Smooth muscle cell (in vitro differentiated cells): ENCODE results near the gene SHQ1. TPM values are rescaled to one million over a fixed set of nuclear protein-coding genes. Genes with fewer than 3 reads are reported as not detected.
A peak's percentile ranks its signal among the peaks of the same experiment; 100 is the strongest.

Source experiments
- DNase-seq: peaks from one replicate; lab custom pipeline; 2025; ENCODE audit not compliant: unreplicated experiment; lab: John Stamatoyannopoulos, UW
- H2AFZ ChIP-seq: fragments of 200-600 bp; sonication (generic); 2 replicates; pipeline ENCODE4 v1.6.0; 2016; ENCODE audit warnings: antibody characterized with exemption, low read depth, mild to moderate bottlenecking
- H3F3A ChIP-seq: fragments of 200-600 bp; sonication (generic); 2 replicates; pipeline ENCODE4 v1.6.0; 2017; ENCODE audit warnings: antibody characterized with exemption, low read depth
- H3K27ac ChIP-seq: fragments of 200-600 bp; sonication (generic); 2 replicates; pipeline ENCODE4 v1.5.1; 2016; ENCODE audit warnings: low read depth, mild to moderate bottlenecking
- H3K27me3 ChIP-seq: fragments of 200-600 bp; sonication (generic); 2 replicates; pipeline ENCODE4 v1.6.1; 2016; ENCODE audit warnings: low read depth, mild to moderate bottlenecking
- H3K36me3 ChIP-seq: fragments of 200-600 bp; sonication (generic); 2 replicates; pipeline ENCODE4 v1.5.1; 2016; ENCODE audit warnings: low read depth
- H3K4me1 ChIP-seq: fragments of 200-600 bp; sonication (generic); 2 replicates; pipeline ENCODE4 v1.5.1; 2016; ENCODE audit warnings: low read depth
- H3K4me2 ChIP-seq: fragments of 200-600 bp; sonication (generic); 2 replicates; pipeline ENCODE4 v1.6.0; 2016; ENCODE audit warnings: mild to moderate bottlenecking
- H3K4me3 ChIP-seq: fragments of 200-600 bp; sonication (generic); 2 replicates; pipeline ENCODE4 v1.5.1; 2016; ENCODE audit warnings: mild to moderate bottlenecking
- H3K79me2 ChIP-seq: fragments of 200-600 bp; sonication (generic); 2 replicates; pipeline ENCODE4 v1.6.0; 2016; ENCODE audit warnings: low read depth, mild to moderate bottlenecking
- H3K9ac ChIP-seq: fragments of 200-600 bp; sonication (generic); 2 replicates; pipeline ENCODE4 v1.6.0; 2016; ENCODE audit warnings: low read depth
- H3K9me3 ChIP-seq: fragments of 200-600 bp; sonication (generic); replicated peaks from 2 replicates; pipeline ENCODE4 v1.5.1; 2016; ENCODE audit warnings: low read depth
- H4K20me1 ChIP-seq: fragments of 200-600 bp; sonication (generic); 2 replicates; pipeline ENCODE4 v1.6.0; 2016; ENCODE audit warnings: low read depth
- WGBS: methylation state at CpG from one replicate; pipeline ENCODE4 v1.1.7; 2016; ENCODE audit warnings: low lambda C conversion rate; 5-methylcytosine and 5-hydroxymethylcytosine counted together
- polyA plus RNA-seq: library from polyadenylated mRNA; unstranded; fragments of >200 nt; fragmentation: Nextera tagmentation; extraction: Ambion mirVana; gene quantifications from 2 replicates; pipeline ENCODE4 v1.2.1, GENCODE V29; 2016
- total RNA-seq: library from RNA; depleted of rRNA; stranded (reverse); fragments of >200 nt; gene quantifications from 2 replicates; pipeline ENCODE4 v1.2.3, GENCODE V29; 2014
- TF ChIP-seq, protein P1 (sequence below): fragments of 200-600 bp; sonication (generic); IDR thresholded peaks from 2 replicates; pipeline ENCODE4 v1.5.1; 2017; ENCODE audit warnings: borderline replicate concordance, mild to moderate bottlenecking, antibody characterized with exemption; ENCODE audit not compliant: insufficient read depth, poor library complexity, severe bottlenecking

The SHQ1 gene
- total and polyA plus RNA-seq, 2 experiments from 2014 or later, result 13.1 to 14.8 TPM

DNA sequence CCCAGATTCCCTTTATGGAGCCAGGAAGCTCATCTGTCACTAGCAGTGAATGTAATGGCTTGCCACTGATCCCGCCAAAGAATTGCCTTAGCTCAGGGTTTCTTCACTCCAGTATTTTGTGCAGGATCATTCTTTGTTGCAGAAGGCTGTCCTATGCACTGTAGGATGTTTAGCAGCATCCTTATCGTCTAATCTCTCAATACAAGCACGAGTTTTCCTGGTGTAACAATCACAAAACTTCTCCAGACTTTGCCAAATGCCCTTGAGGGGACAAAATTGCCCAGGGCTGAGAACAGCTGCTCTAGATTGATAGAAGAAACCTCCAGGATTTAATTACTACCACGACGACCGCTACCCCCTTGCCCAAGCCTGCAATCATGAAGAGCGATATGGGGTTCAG, 6.8 kb upstream of the SHQ1 start:
- Histone ChIP-seq H2AFZ (no peak overlapping the region), H3K9me3 (no peaks in the 10 kb centered on the region), H4K20me1 (no peaks in the 10 kb centered on the region), H3K4me3 (no peak overlapping the region), H3K36me3 (no peaks in the 10 kb centered on the region), H3K4me2 (no peak overlapping the region), H3K27ac (no peak overlapping the region), H3K79me2 (no peaks in the 10 kb centered on the region), H3K4me1 (no peaks in the 10 kb centered on the region), H3F3A (no peaks in the 10 kb centered on the region), H3K9ac (no peak overlapping the region), H3K27me3 (no peaks in the 10 kb centered on the region)
- TF ChIP-seq, protein P1, sequence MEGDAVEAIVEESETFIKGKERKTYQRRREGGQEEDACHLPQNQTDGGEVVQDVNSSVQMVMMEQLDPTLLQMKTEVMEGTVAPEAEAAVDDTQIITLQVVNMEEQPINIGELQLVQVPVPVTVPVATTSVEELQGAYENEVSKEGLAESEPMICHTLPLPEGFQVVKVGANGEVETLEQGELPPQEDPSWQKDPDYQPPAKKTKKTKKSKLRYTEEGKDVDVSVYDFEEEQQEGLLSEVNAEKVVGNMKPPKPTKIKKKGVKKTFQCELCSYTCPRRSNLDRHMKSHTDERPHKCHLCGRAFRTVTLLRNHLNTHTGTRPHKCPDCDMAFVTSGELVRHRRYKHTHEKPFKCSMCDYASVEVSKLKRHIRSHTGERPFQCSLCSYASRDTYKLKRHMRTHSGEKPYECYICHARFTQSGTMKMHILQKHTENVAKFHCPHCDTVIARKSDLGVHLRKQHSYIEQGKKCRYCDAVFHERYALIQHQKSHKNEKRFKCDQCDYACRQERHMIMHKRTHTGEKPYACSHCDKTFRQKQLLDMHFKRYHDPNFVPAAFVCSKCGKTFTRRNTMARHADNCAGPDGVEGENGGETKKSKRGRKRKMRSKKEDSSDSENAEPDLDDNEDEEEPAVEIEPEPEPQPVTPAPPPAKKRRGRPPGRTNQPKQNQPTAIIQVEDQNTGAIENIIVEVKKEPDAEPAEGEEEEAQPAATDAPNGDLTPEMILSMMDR, result no peak
- no peak for DNase-seq
- WGBS, result 89% methylated on average over 7 of the region's 7 CpGs

DNA sequence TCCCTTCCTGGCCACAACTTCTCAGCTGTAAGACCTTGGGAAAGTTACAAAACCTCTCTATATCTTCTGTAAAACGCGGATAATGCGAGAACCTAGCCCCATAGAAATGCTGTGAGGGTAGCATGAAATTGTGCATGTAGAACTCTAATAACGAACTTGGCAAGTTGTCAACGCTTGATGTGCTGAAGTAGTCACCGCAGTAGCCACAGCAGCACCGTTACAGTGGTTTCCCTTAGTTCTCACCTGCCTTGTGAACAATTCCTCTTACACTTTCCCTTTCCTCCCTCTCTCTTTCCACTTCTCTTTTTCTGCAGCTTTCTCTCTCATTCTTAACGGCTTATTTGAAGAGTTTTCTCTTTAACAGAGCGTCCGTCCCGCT, 447 bp upstream of the SHQ1 start:
- Histone ChIP-seq H3K79me2 (peaks cover 23% of the 10 kb centered on the region), H4K20me1 (peaks cover 18% of the 10 kb centered on the region), H3K4me1 (no peaks in the 10 kb centered on the region), H3K9ac (no peak overlapping the region), H3K27ac (no peak overlapping the region), H3K36me3 (no peaks in the 10 kb centered on the region), H2AFZ (peak overlapping the region; percentile 100), H3K9me3 (no peaks in the 10 kb centered on the region), H3F3A (peaks cover 4% of the 10 kb centered on the region), H3K4me2 (peak overlapping the region; percentile 94), H3K4me3 (peak overlapping the region; percentile 93), H3K27me3 (no peaks in the 10 kb centered on the region)
- 5% methylated on average over 11 of the region's 11 CpGs for WGBS
- DNase-seq, result no peak
- TF ChIP-seq, protein P1, result no peak

DNA sequence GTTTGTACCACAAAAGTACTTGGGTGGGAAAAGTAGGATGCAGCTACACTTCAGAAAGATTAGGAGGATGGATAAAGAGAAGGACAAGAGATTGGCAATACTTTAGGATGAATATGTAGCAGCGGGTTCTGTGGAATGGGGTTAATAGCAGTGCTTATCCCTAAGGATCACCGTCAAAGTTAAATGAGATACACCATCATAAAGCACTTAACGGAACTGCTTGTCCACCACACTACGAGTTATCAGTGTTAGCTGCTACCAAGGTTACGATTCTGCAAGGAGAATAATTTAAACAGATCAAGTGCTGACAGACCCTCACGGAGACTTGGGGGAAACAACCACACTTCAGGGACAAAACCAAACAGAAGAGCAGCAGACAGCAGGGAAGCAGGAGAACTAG, 963 bp downstream of the SHQ1 start:
- Histone ChIP-seq H3K79me2 (peaks cover 23% of the 10 kb centered on the region), H3K4me1 (no peaks in the 10 kb centered on the region), H3K4me3 (peak overlapping the region; percentile 93), H3F3A (peaks cover 4% of the 10 kb centered on the region), H3K27ac (peak overlapping the region; percentile 61), H3K9ac (peak overlapping the region; percentile 63), H3K4me2 (peak overlapping the region; percentile 94), H2AFZ (peak overlapping the region; percentile 100), H4K20me1 (peaks cover 19% of the 10 kb centered on the region), H3K27me3 (no peaks in the 10 kb centered on the region), H3K9me3 (no peaks in the 10 kb centered on the region), H3K36me3 (no peaks in the 10 kb centered on the region)
- TF ChIP-seq, protein P1, result no peak
- no peak for DNase-seq
- 7% methylated on average over 6 of the region's 6 CpGs for WGBS

DNA sequence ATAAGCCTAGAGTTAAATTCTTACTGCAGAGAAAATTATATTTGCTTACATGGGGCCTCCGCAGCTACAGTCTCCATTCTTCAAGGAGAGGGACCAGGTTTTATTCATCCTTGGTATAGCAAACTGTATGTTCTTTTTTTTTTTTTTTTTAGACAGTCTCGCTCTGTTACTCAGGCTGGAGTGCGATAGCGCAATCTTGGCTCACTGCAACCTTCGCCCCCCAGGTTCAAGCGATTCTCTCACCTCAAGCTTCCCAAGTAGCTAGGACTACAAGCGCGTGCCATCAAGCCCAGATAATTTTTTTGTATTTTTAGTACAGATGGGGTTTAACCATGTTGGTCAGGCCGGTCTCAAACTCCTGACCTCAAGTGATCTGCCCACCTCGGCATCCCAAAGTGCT, 2.1 kb downstream of the SHQ1 start:
- Histone ChIP-seq H3K79me2 (peaks cover 23% of the 10 kb centered on the region), H3K4me2 (no peak overlapping the region), H4K20me1 (peaks cover 19% of the 10 kb centered on the region), H3K27me3 (no peaks in the 10 kb centered on the region), H3K27ac (no peak overlapping the region), H2AFZ (no peak overlapping the region), H3K4me1 (no peaks in the 10 kb centered on the region), H3F3A (peaks cover 4% of the 10 kb centered on the region), H3K9ac (no peak overlapping the region), H3K4me3 (no peak overlapping the region), H3K36me3 (no peaks in the 10 kb centered on the region), H3K9me3 (no peaks in the 10 kb centered on the region)
- no peak for DNase-seq
- WGBS, result 95% methylated on average over 10 of the region's 10 CpGs
- TF ChIP-seq, protein P1, result no peak
